GM18526 (cell line): Measurements from ENCODE around the gene TECPR1.
A peak's percentile ranks its signal among the peaks of the same experiment; 100 is the strongest.

Source experiments
- POLR2A ChIP-seq: IDR thresholded peaks from 3 replicates; pipeline ENCODE4 v1.6.1; 2011; ENCODE audit not compliant: insufficient read length; ENCODE audit errors: extremely low read depth

The TECPR1 gene, protein sequence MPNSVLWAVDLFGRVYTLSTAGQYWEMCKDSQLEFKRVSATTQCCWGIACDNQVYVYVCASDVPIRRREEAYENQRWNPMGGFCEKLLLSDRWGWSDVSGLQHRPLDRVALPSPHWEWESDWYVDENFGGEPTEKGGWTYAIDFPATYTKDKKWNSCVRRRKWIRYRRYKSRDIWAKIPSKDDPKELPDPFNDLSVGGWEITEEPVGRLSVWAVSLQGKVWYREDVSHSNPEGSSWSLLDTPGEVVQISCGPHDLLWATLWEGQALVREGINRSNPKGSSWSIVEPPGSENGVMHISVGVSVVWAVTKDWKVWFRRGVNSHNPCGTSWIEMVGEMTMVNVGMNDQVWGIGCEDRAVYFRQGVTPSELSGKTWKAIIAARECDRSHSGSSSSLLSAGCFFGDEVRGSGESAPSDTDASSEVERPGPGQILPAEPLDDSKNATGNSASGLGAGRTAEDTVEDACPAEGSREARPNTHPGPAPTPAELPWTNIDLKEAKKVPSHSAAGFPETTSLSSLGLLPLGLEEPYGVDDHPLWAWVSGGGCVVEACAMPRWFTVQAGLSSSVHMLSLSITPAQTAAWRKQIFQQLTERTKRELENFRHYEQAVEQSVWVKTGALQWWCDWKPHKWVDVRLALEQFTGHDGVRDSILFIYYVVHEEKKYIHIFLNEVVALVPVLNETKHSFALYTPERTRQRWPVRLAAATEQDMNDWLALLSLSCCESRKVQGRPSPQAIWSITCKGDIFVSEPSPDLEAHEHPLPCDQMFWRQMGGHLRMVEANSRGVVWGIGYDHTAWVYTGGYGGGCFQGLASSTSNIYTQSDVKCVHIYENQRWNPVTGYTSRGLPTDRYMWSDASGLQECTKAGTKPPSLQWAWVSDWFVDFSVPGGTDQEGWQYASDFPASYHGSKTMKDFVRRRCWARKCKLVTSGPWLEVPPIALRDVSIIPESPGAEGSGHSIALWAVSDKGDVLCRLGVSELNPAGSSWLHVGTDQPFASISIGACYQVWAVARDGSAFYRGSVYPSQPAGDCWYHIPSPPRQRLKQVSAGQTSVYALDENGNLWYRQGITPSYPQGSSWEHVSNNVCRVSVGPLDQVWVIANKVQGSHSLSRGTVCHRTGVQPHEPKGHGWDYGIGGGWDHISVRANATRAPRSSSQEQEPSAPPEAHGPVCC

DNA sequence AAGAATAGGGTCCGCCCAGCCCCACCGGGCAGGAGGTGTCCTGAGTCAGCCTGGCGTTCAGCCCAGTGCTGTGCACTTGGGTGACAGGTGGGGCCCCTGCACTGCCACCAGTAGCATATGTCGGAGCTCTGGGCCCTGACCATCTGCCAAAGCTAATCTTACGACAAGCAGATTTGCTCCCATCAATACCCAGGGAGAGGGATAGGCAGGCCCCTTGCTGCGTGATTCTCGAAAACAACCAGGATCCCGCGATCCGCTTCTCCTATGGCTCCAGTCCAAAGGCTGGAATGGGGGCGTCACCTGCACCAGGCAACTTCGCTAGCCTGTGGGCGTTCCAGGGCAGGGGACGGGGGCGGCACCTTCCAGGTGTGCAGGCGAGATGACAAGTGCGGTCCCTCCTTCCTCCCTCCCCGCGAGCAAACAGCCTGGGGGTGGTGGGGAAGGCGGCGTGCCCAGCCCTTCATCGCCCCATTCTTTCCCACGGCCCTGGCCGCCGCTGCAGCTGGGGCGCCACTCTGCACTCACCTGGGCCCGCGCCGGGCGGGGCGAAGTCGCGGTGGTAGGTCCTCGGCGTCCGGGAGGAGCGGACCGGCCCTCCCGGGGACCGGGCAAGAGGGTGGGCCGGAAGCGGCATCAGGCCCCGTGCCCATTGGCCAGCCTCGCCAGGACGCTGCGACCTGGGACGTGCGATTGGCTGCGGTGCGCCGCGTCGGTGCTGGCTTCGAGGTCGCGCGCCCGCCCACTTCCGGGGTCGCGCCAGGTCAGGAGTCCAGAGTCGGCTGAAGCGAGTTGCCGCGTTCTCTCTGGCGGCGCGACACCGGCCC, at the start of gene TECPR1:
TSS of gene TECPR1 (minus strand) at position 632 of the 824 bp plus-strand sequence. CDS start 6,086 bp downstream, outside the sequence.
- TF ChIP-seq POLR2A, result peak; percentile 64

DNA sequence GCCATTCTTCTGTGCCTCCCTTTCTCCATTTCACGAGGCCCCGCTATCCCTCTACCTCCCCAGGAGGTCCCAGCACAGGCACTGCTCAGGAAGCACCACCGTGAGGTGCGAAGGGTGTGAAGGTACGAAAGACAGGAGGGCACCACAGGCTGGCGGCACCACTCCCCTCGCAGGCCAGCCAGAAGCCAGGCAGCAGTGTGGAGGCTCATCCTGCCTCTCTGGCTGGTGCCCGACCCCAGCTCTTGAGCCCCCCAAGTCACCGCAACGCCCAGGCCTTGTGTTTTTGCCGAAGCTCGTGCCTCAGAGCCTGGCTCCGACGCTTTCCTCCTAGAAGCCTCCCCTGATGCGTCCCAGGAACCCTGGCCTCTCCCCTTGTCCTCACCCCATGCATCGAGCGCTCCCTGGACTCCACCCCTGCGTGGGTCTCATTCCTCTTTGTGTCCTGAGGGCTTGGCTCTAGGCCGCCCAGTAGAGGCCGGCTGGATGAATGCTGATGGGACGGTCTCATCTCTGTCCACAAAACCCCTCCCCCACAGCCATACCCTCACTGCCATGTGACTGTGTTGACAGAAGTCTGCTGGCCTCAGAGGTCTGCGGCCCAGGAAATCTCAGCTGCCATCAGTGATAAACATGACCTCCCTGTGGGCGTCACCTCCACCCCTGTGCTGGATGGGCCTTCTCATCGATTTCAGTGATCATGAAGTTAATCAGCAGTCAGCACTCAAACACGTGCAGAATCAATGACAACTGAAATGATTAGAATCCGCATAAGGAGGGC, 48.8 kb upstream of the TECPR1 start:
- no peak for TF ChIP-seq POLR2A

DNA sequence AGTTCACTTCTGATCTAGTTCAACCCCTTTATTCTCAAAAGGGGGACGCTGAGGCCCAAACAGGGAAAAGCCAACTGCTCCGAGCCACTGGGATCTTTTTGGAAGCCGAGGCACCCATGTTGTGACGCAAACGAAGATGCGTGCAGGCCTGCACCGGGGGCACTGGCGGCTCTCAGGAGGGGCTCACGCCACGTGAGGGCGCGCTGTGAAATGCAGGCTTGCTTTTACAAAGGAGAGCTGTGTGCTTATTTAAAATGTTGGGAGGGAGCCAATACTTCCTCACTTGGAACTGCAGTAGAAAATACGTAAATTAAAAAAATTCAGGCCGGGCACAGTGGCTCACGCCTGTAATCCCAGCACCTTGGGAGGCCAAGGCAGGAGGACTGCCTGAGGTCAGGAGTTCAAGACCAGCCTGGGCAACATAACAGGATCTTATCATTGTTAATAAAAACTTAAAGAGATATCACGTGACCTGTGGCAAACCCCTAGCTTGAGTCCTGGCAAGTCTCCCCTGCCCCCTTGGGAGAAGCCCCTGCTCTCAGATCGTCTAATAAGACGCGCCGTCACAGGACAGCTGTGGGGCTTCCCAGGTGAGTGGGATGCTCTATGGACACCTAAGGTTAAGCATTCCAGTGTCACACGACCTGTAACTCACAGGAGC, 45.7 kb upstream of the TECPR1 start:
- TF ChIP-seq POLR2A, result no peak

DNA sequence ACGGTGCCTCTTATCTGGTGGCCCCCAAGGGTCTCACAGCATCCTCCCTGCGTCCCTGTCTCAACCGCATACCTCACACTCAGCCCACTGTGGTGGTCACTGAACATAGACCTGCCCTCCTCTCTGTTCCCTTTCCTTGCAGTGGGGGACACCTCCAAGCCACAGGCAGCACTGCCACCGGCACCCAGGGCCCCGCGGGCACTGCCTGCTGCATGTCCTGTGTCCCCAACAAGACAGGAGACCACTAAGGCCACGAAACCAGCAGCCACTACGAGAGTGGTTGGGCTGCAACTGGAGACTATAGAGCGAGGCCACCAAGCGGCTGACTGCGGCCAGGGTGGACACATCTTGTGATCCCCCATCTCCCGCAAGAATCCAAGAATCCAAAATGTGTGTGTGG, 44.8 kb upstream of the TECPR1 start:
- no peak for TF ChIP-seq POLR2A

DNA sequence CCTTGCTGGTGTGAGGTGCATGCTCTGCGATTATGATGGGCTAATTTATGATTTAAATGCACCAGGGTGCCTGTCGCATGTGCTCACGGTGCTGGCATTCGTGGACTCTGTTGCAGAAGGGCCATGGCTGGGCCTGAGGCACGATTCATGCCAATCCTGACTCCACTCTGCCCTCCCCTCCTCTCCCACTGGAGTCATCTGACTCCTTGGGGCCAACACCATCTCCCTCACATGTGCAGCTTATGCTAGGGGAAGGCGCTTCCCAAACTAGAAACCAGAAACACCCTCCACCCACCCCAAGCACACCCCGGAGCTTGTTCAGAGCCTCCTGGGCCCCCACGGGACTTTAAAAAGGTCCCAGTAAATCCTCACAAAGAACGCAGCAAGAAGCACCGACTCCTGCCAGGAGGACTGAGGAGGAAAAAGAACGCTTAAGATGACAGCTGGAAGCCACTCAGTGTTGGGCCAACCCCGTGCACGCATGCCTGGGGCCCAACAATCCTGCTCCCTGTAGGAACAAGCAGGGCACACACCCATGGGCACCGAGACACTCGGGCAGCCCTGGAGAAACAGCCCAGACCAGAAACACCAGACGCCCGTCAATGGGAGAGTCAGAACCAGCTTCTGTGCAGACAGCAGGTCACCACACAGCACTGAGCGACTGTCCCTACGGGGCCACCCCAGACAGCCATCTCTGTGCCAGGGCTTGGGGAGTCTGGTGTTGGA, 43.6 kb upstream of the TECPR1 start:
- TF ChIP-seq POLR2A, result no peak

DNA sequence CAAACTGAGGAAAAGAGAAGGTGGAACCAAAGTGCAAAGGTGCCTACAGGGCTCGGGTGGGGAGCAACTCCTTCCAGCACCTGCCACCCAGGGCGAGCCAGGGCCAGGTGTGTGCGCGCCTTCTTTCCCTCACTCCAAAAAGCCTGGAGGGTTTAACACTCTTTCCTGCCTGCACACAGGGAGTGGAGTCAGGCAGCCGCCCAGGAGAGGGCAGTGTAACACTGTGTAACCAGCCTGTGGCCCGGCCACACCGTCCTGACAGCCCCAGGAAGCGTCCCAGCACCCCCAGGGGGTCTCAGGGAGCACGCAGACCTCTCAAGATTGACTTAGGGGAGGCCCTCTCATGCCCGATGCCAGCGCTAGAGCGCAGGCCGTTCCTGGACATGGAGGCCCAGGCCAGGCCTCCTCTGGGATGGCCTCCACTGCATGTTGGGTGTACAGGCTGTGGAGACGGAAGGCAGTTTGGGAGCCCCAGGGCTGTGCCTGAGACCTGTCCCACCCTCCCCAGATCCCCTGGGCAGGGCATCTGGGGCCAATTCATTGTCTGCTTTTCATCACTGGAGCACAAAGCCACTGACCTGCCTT, 42.9 kb upstream of the TECPR1 start:
- no peak for TF ChIP-seq POLR2A

DNA sequence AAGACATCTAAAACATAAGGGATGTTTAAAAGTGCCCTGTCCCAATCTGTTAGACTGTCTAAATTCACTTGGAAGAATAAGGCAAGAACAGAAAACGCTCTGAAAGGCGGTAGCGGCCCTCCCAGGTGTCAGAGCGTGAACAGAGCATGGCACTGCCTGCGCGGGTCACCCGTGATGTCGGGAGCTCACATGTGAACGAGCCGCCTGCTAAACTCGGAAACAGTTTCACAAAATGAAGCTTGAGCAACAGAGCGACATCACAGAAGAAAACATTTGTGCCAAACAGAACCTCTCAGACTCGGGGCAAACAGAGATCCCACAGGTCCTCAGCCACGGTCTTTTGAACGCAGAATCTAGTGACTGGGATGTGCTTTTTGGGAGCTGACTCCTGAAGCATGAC, 42.3 kb upstream of the TECPR1 start:
- no peak for TF ChIP-seq POLR2A

DNA sequence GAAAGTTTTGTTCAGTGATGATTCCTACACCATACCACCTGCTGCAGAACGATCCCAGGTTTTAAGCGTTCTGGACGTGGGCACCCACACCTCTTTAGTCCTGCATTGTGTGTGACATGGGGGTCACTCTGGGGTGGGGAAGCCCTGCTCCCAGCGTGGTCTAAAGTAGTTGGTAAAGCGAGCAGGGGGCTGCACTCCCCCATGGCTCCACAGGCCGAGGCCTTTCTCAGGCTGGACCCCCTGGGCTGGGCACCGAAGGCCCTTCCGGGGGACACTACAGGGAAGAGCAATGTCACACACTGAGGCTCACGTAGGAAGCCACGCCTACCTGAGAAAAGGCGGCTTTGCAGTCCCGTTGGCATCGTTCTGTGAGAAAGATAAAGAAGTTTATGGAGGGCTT, 41.7 kb upstream of the TECPR1 start:
- TF ChIP-seq POLR2A, result no peak

DNA sequence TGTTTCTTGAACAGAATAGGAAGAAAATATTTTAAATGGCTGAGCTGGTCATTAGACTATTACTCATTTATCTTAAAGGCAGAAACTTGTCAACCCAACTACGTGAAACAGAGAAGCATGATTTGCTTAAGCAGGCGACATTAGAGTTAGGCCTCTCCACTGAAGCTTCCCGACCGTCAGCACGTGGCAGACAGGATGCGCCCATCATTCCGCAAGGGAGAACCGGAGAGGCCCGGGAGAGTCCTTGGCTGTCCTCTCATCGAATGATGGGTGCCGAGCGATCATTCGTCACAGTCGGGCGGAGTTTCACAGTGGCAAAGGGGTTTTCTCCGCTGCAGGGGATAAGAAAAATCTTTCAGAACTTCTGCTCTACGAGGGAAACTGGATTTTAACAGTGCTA, 41.2 kb upstream of the TECPR1 start:
- TF ChIP-seq POLR2A, result no peak

DNA sequence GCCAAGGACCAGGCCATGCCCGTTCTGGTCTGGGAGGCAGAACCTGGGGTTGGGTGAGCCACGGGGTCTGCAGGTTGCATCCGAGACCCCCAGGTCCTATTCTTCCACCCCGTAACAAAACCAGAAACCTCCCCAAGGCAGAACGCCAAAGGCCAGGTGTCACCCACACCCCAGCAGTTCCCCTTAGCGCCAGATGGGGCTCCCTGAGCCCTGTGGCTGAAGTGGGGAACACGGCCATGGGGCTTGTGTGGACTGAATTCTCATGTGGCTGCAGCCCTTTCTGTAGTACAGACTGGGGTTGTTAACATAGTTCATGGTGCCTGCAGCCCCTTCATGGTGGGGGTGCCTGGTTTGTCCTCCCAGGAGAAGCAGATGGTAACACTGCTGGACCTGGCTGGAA, 39.7 kb upstream of the TECPR1 start:
- TF ChIP-seq POLR2A, result no peak

DNA sequence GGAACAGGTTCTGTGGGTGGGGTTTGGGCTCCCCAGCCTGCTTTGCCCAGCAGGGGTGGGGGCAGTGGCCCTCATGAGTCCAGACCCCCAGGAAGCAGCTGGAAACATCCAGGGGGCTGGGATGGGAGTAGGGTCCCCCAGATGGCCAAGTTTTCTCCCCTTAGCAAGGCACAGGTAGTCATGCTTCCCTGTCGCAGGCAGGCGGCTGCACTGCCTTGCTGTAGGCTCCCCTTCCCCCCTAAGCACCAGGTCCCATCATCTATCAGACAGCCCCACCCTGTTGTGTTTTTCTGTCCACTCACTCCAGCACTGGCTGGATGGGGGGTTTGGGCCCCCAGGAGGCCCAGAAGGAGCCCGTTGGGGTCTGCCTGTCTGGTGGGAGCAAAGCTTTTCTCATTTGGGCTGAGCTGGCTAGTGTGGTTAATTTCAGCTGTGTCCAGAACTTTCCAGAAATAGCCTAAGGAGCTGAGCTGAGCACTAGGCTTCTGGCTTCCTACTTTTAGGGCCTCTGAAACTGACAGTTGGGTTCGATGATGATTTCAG, 37.4 kb upstream of the TECPR1 start:
- TF ChIP-seq POLR2A, result no peak

DNA sequence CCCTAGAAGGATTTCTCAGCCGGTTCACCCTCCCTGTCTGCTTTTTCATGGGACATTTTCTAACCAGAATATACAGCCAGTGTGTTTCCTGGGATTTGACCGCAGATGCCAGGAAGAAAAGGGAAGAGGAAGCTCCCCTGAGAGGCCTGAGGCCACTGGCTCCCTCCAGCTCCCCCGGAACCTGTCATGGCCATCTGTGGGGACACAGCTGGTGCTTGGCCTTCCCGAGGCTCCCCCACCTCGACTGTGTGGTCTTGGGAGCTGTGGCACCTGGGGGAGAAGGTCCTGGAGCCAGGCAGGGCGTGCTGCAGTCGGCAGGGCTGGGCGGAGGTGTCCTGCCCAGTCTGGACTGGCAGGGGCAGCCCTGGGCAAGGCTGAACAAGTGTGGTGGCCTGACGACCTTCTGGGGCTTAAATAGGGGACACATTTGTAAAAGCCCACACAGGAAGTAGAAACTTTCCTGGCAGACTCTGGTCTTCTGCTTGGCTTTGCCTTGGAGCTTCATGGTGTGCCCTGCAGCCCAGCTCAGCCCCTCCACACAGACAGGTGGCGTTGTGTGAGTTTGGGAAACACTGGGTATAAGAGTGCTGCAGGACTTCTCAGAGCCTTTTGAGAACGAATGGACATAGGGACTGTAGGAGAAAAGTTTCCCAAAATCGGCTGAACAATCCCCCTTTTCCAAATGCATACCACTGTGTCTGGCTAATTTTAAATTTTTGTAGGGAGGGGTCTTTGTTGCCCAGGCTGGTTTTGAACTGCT, 36.2 kb upstream of the TECPR1 start:
- TF ChIP-seq POLR2A, result no peak

DNA sequence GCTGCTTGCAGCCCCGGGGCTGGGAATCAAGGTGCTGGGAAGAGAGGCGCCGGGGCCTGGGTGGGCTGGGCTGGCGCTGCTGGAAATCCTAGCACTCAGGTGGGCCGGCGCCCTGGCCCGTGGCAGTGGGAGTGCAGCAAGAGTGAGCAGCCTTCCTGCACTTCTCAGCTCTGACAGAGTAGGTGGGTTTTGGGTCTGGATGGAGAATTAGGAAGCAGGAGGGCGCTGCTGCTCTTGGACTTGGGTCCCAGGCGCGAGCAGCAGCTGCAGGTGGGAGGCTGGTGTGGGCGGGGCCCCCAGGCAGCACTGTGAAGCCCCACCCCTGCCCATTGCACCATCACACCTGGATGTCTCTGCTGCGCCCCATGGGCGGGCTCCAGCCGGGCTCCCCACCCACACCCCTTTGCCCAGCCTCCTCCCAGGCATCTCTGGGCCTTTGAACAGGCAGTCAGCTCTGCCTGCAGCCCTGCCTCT, 35.5 kb upstream of the TECPR1 start:
- TF ChIP-seq POLR2A, result no peak
